HUES48 (cell line): ENCODE data around the gene GASK1A.

Source experiments
- H3K27ac ChIP-seq: one replicate; pipeline ENCODE4 v1.7.0; 2013; ENCODE audit warnings: low read depth, low read length, inconsistent platforms
- H3K27me3 ChIP-seq: 2 replicates; pipeline ENCODE4 v1.6.1; 2013; ENCODE audit warnings: mild to moderate bottlenecking, low read length; ENCODE audit not compliant: control insufficient read depth, insufficient read depth
- H3K36me3 ChIP-seq: 2 replicates; pipeline ENCODE4 v1.6.1; 2013; ENCODE audit warnings: low read length; ENCODE audit not compliant: control insufficient read depth, insufficient read depth
- H3K4me1 ChIP-seq: 2 replicates; pipeline ENCODE4 v1.6.1; 2013; ENCODE audit warnings: mild to moderate bottlenecking, low read length; ENCODE audit not compliant: control insufficient read depth, insufficient read depth
- H3K4me3 ChIP-seq: 2 replicates; pipeline ENCODE4 v1.5.1; 2013; ENCODE audit warnings: mild to moderate bottlenecking, low read depth, low read length
- H3K9ac ChIP-seq: 2 replicates; pipeline ENCODE4 v1.6.1; 2013; ENCODE audit warnings: mild to moderate bottlenecking, low read depth, low read length, moderate library complexity
- H3K9me3 ChIP-seq: 2 replicates; pipeline ENCODE4 v1.6.1; 2013; ENCODE audit warnings: low read length; ENCODE audit not compliant: control insufficient read depth, insufficient read depth

The GASK1A gene

DNA sequence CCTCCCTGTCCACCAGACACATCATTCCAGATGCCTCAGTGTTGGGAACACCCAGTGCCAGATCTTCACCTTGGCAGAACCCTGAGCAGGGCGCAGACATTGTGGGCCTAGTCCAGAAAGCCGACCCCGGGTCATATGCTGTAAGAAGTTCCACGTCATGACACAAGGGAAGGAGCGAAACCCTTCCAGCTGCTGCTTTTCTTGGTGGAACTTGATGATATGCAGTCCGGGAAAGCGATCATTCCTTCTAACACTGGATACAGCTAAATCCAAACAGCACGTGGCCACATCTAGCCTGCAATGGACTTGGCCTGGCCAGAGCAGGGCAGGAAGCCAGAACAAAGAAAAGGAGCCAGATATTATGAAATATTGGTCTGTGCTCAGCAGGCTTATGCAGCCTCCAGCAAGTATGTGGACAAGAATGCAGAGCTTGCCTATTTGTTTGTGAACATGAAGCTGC lies 22.0 kb downstream of the GASK1A start:
- Histone ChIP-seq H3K27me3 (no peaks in the 10 kb centered on the region), H3K4me1 (no peaks in the 10 kb centered on the region), H3K9me3 (no peaks in the 10 kb centered on the region), H3K27ac (no peak overlapping the region), H3K4me3 (no peak overlapping the region), H3K9ac (no peak overlapping the region), H3K36me3 (no peaks in the 10 kb centered on the region)

DNA sequence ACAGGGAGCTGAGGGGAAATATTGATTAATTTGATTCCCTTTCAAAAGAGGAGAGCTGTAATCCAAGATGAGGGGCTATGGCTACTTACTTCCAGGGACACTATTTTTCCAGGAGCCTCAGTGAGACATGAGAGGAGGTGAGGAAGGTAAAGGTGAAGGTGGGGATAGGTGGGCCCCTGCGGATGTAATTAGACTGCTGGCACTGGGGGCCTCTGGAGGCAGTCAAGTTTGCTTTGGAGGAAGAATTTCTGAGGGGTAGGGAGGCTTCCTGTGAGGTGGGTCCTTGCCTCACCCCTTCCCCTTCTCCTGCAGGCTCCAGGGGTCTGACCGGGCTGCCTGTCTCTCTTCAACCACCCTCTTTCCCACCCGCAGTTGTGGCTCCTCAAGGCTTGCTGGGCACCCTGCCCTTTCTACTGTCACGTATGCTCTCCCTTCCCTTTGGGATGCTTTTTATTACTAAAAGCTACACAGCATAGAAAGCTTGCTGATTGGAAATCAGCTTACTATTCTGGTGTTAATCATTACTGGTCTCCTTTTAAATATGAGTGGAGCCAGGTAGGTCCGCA lies 22.5 kb downstream of the GASK1A start:
- H3K36me3 ChIP-seq: no peaks in the 10 kb centered on the region
- no peak overlapping the region for H3K9ac ChIP-seq
- H3K4me3 ChIP-seq: no peak overlapping the region
- no peaks in the 10 kb centered on the region for H3K9me3 ChIP-seq
- no peaks in the 10 kb centered on the region for H3K27me3 ChIP-seq
- no peak overlapping the region for H3K27ac ChIP-seq
- H3K4me1 ChIP-seq: no peaks in the 10 kb centered on the region

DNA sequence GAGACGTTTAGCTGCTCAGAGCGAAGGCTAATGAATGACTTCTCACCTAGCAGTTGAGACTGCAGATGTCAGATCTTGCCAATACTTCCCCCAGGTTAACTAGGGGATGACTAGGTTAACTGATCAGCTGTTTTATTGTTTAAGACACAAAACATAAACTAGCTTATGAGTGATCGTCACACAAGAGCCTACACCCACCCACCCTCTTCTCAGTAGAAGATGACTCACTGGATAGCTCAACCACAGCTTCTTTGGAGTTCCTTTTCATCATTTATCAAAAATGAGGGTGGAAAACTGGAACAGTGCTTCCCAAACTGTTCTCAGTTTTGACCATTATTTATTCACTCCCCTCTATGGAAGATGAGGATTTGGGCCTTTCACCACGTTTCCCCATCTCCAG lies 25.2 kb downstream of the GASK1A start:
- no peak overlapping the region for H3K9ac ChIP-seq
- H3K27ac ChIP-seq: no peak overlapping the region
- no peaks in the 10 kb centered on the region for H3K9me3 ChIP-seq
- H3K27me3 ChIP-seq: no peaks in the 10 kb centered on the region
- no peak overlapping the region for H3K4me3 ChIP-seq
- H3K4me1 ChIP-seq: no peaks in the 10 kb centered on the region
- H3K36me3 ChIP-seq: no peaks in the 10 kb centered on the region

DNA sequence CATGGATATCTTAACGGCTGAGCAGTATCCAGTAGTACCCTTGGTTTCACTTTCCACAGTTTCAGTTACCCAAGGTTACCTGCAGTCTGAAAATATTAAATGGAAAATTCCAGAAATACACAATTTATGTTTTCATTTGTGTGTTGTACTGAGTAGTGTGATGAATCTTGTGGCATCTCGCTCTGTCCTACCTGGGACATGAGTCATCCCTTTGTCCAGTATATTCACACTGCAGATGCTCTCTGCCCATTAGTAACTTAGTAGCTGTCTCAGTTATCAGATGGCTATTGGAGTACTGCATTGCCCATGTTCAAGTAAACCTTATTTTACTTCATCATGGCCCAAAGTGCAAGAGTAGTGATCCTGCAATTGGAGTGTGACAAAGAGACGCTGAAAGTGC lies 26.1 kb downstream of the GASK1A start:
- no peaks in the 10 kb centered on the region for H3K27me3 ChIP-seq
- H3K4me3 ChIP-seq: no peak overlapping the region

DNA sequence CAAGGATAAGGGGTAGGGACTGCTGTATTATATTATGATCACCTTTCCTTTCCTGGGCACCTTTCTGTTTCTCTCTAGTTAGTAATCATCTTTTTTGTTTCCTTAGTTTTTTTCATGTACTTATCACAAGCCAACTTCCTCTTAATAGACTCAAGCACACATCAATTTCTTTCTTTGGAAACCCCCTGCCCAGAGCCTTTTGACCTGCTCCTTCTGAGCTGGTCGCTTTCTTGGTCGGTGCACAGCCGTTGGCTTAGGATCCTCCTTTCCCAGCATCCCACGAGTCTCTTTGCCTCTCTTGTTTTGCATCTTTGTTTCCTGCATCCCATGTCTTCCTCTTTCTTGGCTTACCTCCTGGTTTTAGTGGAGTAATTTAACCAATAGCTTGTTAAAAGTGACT lies 26.9 kb downstream of the GASK1A start:
- H3K4me3 ChIP-seq: no peak overlapping the region
- H3K9me3 ChIP-seq: no peaks in the 10 kb centered on the region
- H3K9ac ChIP-seq: no peak overlapping the region
- H3K27ac ChIP-seq: no peak overlapping the region
- H3K36me3 ChIP-seq: no peaks in the 10 kb centered on the region
- H3K27me3 ChIP-seq: no peaks in the 10 kb centered on the region
- H3K4me1 ChIP-seq: no peaks in the 10 kb centered on the region

More for the DNA sequence above, 26.1 kb downstream of the GASK1A start:
- Histone ChIP-seq H3K9ac (no peak overlapping the region), H3K27ac (no peak overlapping the region), H3K36me3 (no peaks in the 10 kb centered on the region), H3K4me1 (no peaks in the 10 kb centered on the region), H3K9me3 (no peaks in the 10 kb centered on the region)

DNA sequence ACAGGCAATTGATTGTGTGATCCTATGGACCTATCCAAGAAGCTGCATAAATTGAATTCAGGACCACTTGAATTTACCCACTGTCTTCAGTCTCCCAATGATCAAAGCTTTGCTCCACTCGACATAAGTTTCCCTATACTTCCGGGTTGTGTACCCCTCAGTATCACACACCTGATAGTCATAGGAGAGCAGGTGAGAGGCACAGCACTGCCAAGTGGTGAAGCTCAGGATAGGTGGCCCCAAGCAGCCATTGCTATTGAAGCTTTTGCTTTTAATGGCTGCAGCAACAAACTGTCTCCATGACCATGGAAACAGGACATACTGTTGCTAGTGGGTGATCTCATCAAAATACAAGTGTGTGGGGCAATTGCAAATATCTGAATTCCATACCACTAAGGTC lies 27.7 kb downstream of the GASK1A start:
- H3K27ac ChIP-seq: no peak overlapping the region
- no peaks in the 10 kb centered on the region for H3K4me1 ChIP-seq
- H3K9me3 ChIP-seq: no peaks in the 10 kb centered on the region
- no peaks in the 10 kb centered on the region for H3K36me3 ChIP-seq
- H3K27me3 ChIP-seq: no peaks in the 10 kb centered on the region
- H3K4me3 ChIP-seq: no peak overlapping the region
- H3K9ac ChIP-seq: no peak overlapping the region

DNA sequence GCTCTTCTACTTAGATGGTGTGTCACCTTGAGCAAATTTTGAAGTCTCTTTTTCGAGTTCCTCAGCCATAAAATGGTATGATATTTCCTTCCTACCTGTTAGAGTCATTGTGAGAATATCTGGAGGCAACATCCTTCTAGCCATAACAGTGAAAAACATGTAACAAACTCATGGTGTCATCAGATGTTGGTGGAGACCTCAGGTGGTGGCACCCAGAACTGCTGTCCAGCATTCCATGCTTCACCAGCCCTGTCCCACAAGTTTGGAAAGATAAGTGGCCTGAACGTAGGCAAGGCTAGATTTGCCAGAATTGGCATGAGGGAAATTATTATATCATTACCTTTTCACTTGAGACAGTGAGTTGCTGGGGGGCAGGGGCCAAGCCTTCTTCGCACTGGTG lies 30.4 kb downstream of the GASK1A start:
- Histone ChIP-seq H3K27me3 (no peaks in the 10 kb centered on the region), H3K4me3 (no peak overlapping the region), H3K4me1 (no peaks in the 10 kb centered on the region), H3K27ac (no peak overlapping the region), H3K36me3 (no peaks in the 10 kb centered on the region), H3K9me3 (0 out of 2 replicates have a peak, but pooled peaks cover 11% of the 10 kb centered on the region), H3K9ac (no peak overlapping the region)

DNA sequence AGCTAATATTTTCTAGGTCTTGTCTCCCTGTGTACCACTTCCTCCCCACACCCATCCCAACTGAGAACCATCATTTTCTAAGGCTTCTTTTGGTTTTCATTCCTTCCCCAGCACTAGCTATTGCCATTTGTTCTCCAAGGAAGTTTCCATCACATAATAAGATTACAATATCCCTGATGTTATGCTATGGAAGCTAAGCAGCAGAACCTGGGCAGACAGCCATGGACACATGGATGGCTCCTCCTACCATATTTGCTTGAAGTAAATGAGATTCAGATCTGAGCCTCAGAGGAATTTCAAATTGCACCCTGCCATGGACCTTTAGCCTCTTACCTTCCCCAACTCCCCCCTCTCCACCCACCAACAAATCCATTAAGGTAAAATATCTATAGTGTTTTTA lies 31.5 kb downstream of the GASK1A start:
- no peak overlapping the region for H3K9ac ChIP-seq
- H3K9me3 ChIP-seq: 0 out of 2 replicates have a peak, but pooled peaks cover 11% of the 10 kb centered on the region
- no peaks in the 10 kb centered on the region for H3K4me1 ChIP-seq
- H3K36me3 ChIP-seq: no peaks in the 10 kb centered on the region
- H3K27me3 ChIP-seq: no peaks in the 10 kb centered on the region
- no peak overlapping the region for H3K27ac ChIP-seq
- no peak overlapping the region for H3K4me3 ChIP-seq

DNA sequence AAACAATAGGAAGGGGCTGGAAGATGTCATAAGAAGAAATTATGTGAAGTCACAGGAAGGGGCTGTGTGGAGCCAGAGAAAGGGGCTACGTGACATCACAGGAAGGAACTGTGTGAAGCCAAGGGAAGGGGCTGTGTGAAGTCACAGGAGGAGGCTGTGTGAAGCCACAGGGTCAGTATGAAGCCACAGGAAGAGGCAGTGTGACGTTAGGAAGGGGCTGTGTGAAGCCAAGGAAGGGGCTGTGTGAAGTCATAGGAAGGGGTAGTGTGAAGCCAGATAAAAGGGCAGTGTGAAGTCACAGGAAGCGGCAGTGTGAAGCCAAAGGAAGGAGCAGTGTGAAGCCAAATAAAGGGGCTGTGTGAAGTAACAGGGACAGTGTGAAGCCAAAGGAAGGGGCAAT lies 32.5 kb downstream of the GASK1A start:
- Histone ChIP-seq H3K27ac (no peak overlapping the region), H3K4me3 (no peak overlapping the region), H3K9ac (no peak overlapping the region), H3K27me3 (no peaks in the 10 kb centered on the region), H3K4me1 (no peaks in the 10 kb centered on the region), H3K36me3 (no peaks in the 10 kb centered on the region), H3K9me3 (0 out of 2 replicates have a peak, but pooled peaks cover 11% of the 10 kb centered on the region)

DNA sequence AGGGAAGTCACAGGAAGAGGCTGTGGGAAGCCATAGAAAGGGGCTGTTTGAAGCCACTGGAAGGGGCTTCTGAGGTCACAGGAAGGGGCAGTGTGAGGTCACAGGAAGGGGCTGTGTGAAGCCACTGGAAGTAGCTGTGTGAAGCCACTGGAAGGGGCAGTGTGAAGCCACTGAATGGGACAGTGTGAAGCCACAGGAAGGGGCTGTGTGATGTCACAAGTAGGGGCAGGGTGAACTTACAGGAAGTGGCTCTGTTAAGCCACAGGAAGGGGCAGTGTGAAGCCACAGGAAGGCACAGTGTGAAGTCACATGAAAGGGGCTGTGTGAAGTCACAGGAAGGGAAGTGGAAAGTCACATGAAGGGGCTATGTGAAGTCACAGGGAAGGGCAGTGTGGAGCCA lies 33.1 kb downstream of the GASK1A start:
- H3K4me3 ChIP-seq: no peak overlapping the region
- no peaks in the 10 kb centered on the region for H3K27me3 ChIP-seq
- 0 out of 2 replicates have a peak, but pooled peaks cover 11% of the 10 kb centered on the region for H3K9me3 ChIP-seq
- no peak overlapping the region for H3K9ac ChIP-seq
- no peak overlapping the region for H3K27ac ChIP-seq
- no peaks in the 10 kb centered on the region for H3K36me3 ChIP-seq
- no peaks in the 10 kb centered on the region for H3K4me1 ChIP-seq

DNA sequence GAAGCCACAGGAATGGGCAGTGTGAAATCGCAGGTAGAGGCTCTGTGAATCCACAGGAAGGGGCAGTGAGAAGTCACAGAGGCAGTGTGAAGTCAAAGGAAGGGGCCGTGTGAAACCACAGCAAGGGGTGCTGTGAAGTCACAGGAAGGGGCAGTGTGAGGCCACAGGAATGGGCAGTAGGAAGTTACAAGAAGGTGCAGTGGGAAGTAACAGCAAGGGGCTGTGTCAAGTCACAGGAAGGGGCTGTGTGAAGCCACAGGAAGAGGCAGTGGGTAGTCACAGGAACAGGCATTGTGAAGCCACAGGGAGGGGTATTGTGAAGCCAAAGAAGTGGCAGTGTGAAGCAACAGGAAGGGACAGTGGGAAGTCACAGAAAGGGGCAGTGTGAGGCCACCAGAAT lies 34.1 kb downstream of the GASK1A start:
- Histone ChIP-seq H3K4me1 (no peaks in the 10 kb centered on the region), H3K9me3 (0 out of 2 replicates have a peak, but pooled peaks cover 11% of the 10 kb centered on the region), H3K27ac (no peak overlapping the region), H3K27me3 (no peaks in the 10 kb centered on the region), H3K9ac (no peak overlapping the region), H3K36me3 (no peaks in the 10 kb centered on the region), H3K4me3 (no peak overlapping the region)
